Immature natural killer cell (primary cell): Measurements from ENCODE around the gene TECTB. TPM values are rescaled to one million over a fixed set of nuclear protein-coding genes. Genes with fewer than 3 reads are reported as not detected.
"Not testable (repeated sequence)": the region's sequence is repeated elsewhere in the genome, so short reads cannot be mapped to it uniquely, and the experiment has no call there.

ENCODE experiments used
- DNase-seq, 3 donors: peaks; one replicate each; pipeline ENCODE4 v3.0.0; 2022; ENCODE audit warnings: mixed read lengths in 1 of 3
- H3K27ac Mint-ChIP-seq, 6 donors: one replicate each; pipeline ENCODE4 v1.8.0; 2020; ENCODE audit warnings: mixed read lengths in 6 of 6, mild to moderate bottlenecking in 5 of 6, inconsistent platforms in 4 of 6, moderate library complexity in 3 of 6
- H3K27me3 Mint-ChIP-seq, 3 donors: one replicate each; pipeline ENCODE4 v1.8.0; 2020 to 2021; ENCODE audit warnings: low read depth in 3 of 3, mild to moderate bottlenecking in 3 of 3, mixed read lengths in 3 of 3, moderate library complexity in 3 of 3, inconsistent platforms in 1 of 3
- H3K36me3 Mint-ChIP-seq, 3 donors: one replicate each; pipeline ENCODE4 v1.8.0; 2020; ENCODE audit warnings: mixed read lengths in 3 of 3, inconsistent platforms in 2 of 3, mild to moderate bottlenecking in 2 of 3
- H3K4me1 Mint-ChIP-seq, 2 donors: one replicate each; pipeline ENCODE4 v1.8.0; 2020; ENCODE audit warnings: inconsistent platforms in 2 of 2, mild to moderate bottlenecking in 2 of 2, mixed read lengths in 2 of 2, moderate library complexity in 1 of 2
- H3K4me3 Mint-ChIP-seq, 5 donors: one replicate each; pipeline ENCODE4 v1.8.0; 2020; ENCODE audit warnings: mild to moderate bottlenecking in 5 of 5, mixed read lengths in 5 of 5, inconsistent platforms in 3 of 5, moderate library complexity in 3 of 5
- H3K9me3 Mint-ChIP-seq, 6 donors: one replicate each; pipeline ENCODE4 v1.8.0; 2020; ENCODE audit warnings: mild to moderate bottlenecking in 6 of 6, mixed read lengths in 6 of 6, inconsistent platforms in 4 of 6, moderate library complexity in 3 of 6
- polyA plus RNA-seq, 3 donors: library from polyadenylated mRNA; unstranded; fragments of 300-500 nt; fragmentation: Illumina TruSeq; gene quantifications; one replicate each; pipeline ENCODE4 v1.2.3, GENCODE V29; 2021

Gene TECTB
- polyA plus RNA-seq, 3 donors from 2014 or later, result not detected

DNA sequence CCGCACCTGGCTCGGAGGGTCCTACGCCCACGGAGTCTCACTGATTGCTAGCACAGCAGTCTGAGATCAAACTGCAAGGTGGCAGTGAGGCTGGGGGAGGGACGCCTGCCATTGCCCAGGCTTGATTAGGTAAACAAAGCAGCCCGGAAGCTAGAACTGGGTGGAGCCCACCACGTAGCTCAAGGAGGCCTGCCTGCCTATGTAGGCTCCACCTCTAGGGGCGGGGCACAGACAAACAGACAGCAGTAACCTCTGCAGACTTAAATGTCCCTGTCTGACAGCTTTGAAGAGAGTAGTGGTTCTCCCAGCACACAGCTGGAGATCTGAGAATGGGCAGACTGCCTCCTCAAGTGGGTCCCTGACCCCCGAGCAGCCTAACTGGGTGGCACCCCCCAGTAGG, 32.0 kb upstream of the TECTB start:
- H3K4me1 Mint-ChIP-seq, H3K27ac Mint-ChIP-seq, H3K4me3 Mint-ChIP-seq, DNase-seq, H3K36me3 Mint-ChIP-seq, H3K27me3 Mint-ChIP-seq: not testable (repeated sequence)
- peaks cover 0 to 22% (median 6%) of the 10 kb centered on the region in 6 donors for H3K9me3 Mint-ChIP-seq

DNA sequence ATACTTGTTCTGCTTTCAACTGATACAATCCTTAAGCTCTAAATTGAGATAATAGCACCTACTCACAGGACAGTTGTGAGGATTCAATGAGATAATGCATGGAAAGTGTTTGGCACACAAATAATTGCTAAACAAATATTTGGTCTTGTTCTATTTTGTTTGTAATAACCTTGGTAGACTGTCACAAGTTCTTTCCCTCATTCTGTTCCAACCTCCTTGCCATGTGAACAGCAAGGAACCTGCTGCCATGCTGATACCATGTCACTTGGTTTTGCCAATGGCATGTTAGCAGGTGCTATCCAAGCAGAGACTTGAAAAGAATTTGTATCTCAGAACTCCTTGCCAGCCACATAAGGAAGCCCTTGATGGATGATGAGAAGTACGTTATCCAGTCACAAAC, 24.8 kb upstream of the TECTB start:
- H3K27ac Mint-ChIP-seq, result no peak overlapping the region
- H3K4me1 Mint-ChIP-seq, result no peaks in the 10 kb centered on the region
- no peaks in the 10 kb centered on the region for H3K9me3 Mint-ChIP-seq
- peaks cover 3 to 8% (median 4%) of the 10 kb centered on the region in 3 donors for H3K27me3 Mint-ChIP-seq
- no peak overlapping the region for H3K4me3 Mint-ChIP-seq
- H3K36me3 Mint-ChIP-seq, result no peaks in the 10 kb centered on the region
- DNase-seq, result no peak

DNA sequence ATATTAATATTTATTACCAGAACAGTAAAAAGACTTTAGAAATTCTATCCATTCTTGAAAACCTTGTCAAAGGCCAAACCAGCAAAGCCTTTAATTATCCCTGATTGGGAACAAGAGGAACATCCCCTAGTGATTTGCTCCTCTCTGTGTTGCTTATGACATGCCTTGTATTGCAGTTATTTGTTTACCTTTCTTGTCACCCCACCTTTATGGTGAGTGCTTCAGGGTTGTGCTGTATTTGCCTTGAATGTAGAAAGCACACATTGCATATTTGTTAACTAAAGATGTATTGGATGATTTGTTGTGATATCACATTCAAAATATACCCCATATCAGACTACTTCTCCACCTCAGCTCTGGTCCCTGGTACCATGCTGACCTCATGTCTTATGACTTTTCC, 23.5 kb upstream of the TECTB start:
- H3K27ac Mint-ChIP-seq, result no peak overlapping the region
- peaks cover 3 to 8% (median 4%) of the 10 kb centered on the region in 3 donors for H3K27me3 Mint-ChIP-seq
- H3K36me3 Mint-ChIP-seq, result no peaks in the 10 kb centered on the region
- no peak for DNase-seq
- no peaks in the 10 kb centered on the region for H3K9me3 Mint-ChIP-seq
- no peak overlapping the region for H3K4me3 Mint-ChIP-seq
- H3K4me1 Mint-ChIP-seq, result no peaks in the 10 kb centered on the region

DNA sequence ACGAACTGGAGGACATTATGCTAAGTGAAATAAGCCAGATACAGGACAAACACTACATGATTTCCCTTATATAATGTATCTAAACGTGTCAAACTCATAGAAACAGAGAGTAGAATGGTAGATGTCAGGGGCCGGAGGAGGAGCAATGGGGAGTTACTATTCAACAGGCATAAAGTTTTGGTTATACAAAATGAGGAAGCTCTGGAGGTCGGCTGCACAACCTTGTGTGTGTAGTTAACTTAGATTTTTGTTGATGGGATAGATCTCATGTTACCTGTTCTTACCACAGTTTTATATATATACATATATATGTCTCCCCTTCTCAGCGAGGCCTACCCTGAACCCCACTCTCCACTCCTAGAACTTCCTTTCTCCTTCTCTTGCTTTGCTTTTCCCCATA, 22.4 kb upstream of the TECTB start:
- H3K4me3 Mint-ChIP-seq, result no peak overlapping the region
- H3K4me1 Mint-ChIP-seq, result no peaks in the 10 kb centered on the region
- DNase-seq, result no peak
- no peaks in the 10 kb centered on the region for H3K9me3 Mint-ChIP-seq
- no peaks in the 10 kb centered on the region for H3K36me3 Mint-ChIP-seq
- H3K27me3 Mint-ChIP-seq, result peaks cover 3 to 7% (median 4%) of the 10 kb centered on the region in 3 donors
- H3K27ac Mint-ChIP-seq, result no peak overlapping the region

DNA sequence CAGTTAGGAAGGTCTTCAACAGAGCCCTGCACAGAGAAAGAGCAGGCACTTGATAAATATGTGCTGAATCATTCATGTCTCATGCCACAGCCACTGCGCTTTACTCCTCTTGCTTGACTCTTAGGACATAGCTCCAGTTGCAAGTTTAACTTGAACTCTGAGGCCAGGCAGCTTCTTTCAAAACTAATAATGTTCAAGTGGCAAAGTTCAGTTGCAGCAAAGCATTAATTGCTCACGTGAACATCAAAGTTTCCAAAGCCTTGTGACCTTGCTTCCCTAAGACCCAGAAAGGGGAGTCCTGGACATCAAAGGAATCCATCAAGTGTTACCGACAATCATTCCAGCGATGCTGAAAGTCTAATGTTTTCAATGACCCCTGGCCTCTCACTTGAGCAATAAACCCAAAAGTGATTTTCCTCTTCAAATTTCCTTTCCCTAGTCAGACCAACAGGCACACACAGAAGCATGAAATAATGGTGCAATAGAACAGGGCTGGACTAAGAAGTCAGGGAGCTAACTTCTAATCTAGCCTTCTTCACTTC, 21.8 kb upstream of the TECTB start:
- Mint-ChIP-seq H3K9me3 (peaks cover 0 to 2% (median 0%) of the 10 kb centered on the region in 6 donors), H3K4me1 (no peaks in the 10 kb centered on the region), H3K27ac (no peak overlapping the region), H3K36me3 (no peaks in the 10 kb centered on the region), H3K27me3 (peaks cover 4 to 7% (median 5%) of the 10 kb centered on the region in 3 donors), H3K4me3 (no peak overlapping the region)
- no peak for DNase-seq

DNA sequence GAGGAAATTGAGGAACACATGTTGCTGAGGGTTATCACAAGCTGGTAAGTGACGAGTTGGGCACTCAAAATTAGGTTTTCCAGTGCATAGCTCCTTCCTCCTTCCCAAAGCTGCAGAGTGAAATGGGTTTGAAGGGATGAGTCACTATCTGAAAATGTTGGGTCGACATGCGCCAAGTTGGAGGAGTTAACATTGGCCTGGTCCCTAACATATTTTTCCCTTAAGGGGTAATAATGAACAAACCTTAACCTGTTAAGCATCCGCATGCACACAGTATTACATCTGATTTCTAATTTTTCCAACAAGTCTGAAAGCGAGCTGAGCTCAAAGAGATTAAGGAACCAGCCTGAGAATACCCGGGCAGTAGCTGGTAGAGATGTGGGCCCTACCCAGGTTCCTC, 20.7 kb upstream of the TECTB start:
- no peak overlapping the region for H3K27ac Mint-ChIP-seq
- H3K9me3 Mint-ChIP-seq, result peaks cover 0 to 2% (median 0%) of the 10 kb centered on the region in 6 donors
- peaks cover 2 to 6% (median 3%) of the 10 kb centered on the region in 3 donors for H3K27me3 Mint-ChIP-seq

DNA sequence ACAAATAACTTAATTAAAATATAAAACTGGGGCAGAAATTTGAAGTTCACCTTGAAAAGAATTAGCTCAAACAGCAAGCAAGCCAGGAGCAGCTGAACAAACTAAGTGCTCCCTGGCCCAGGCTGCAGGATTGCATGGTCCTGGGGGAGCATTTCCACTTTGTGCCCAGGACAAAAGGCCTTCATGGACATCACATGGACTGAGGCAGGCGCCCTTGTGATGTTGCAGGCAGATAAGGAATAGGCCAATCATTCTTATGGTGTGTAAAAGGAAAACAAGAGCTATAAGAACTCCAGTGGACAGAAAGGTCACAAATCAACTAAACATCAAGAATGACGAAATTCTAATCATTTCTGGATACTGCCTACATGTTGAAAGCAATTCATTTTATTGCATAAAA, 17.5 kb upstream of the TECTB start:
- H3K27me3 Mint-ChIP-seq, result peaks cover 2% of the 10 kb centered on the region in 3 donors

More for the DNA sequence above, 20.7 kb upstream of the TECTB start:
- H3K36me3 Mint-ChIP-seq, result no peaks in the 10 kb centered on the region
- no peak overlapping the region for H3K4me3 Mint-ChIP-seq
- H3K4me1 Mint-ChIP-seq, result no peaks in the 10 kb centered on the region
- DNase-seq, result no peak

DNA sequence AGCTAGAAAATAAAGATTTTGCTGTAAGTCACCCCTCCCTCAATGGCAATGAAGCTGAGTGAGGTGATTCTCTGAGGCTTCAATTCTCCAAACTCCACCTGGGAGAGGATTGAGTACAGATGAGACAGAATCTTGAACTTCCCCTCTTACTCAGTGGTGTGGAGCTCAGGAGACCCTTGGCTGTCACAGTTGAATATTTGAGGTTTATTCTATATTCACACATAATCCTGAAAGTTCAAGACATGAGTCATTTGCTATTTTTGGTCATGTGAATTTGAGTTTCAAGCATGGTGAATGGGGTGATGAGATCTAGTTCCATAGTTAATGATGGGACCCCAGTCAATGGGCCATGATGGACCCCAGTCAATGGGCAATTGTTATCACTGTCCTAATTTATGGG, 13.9 kb upstream of the TECTB start:
- Mint-ChIP-seq H3K27me3 (peaks cover 0 to 2% (median 2%) of the 10 kb centered on the region in 3 donors), H3K4me3 (no peak overlapping the region), H3K27ac (no peak overlapping the region), H3K4me1 (no peaks in the 10 kb centered on the region), H3K9me3 (peaks cover 0 to 2% (median 0%) of the 10 kb centered on the region in 6 donors), H3K36me3 (no peaks in the 10 kb centered on the region)
- DNase-seq, result no peak

More for the DNA sequence above, 17.5 kb upstream of the TECTB start:
- Mint-ChIP-seq H3K9me3 (peaks cover 0 to 2% (median 0%) of the 10 kb centered on the region in 6 donors), H3K27ac (no peak overlapping the region), H3K4me3 (no peak overlapping the region), H3K4me1 (no peaks in the 10 kb centered on the region), H3K36me3 (no peaks in the 10 kb centered on the region)
- no peak for DNase-seq

DNA sequence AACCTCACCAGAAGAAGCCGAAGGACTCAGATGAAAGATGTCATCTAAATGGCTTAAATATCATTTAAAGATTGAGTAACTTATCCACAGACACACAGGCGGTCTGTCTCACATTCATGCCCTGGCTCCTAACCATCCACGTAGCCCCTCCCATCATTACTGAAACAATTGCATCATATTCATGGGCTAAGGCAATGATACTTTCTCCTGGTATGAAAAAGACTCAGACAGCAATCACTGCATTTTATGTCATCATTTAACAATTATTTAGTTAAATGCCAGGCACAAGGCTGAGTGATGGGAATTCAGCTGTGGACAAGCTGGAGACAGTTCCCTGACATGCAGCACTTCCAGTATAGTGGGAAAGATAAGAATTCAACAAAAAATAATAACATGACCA, 11.2 kb upstream of the TECTB start:
- Mint-ChIP-seq H3K9me3 (no peaks in the 10 kb centered on the region), H3K27me3 (peaks cover 0 to 2% (median 1%) of the 10 kb centered on the region in 3 donors), H3K4me3 (no peak overlapping the region), H3K36me3 (no peaks in the 10 kb centered on the region), H3K27ac (no peak overlapping the region), H3K4me1 (no peaks in the 10 kb centered on the region)
- no peak for DNase-seq

DNA sequence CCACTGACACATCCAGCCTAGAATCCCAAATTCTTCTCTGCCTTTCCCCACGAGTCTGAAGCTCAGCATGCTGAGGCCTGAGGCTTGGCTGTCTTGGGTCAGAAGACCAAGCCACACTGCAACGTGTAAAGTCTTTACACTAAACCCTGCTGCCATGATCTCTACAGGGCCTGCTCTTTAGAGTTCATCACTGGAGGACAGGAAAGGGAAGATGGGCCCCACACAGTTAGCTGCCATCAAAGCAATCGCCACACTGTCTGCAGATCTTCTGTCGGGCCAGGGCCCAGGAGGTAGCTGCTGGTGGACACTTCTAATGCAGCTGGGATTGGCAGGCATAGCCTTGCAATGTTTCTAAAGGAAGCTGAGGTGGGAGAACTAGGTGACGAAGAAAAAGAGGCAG, 8.4 kb upstream of the TECTB start:
- Mint-ChIP-seq H3K9me3 (no peaks in the 10 kb centered on the region), H3K4me1 (no peaks in the 10 kb centered on the region), H3K27me3 (peaks cover 0 to 1% (median 0%) of the 10 kb centered on the region in 3 donors), H3K36me3 (no peaks in the 10 kb centered on the region), H3K27ac (no peak overlapping the region), H3K4me3 (no peak overlapping the region)
- no peak for DNase-seq

DNA sequence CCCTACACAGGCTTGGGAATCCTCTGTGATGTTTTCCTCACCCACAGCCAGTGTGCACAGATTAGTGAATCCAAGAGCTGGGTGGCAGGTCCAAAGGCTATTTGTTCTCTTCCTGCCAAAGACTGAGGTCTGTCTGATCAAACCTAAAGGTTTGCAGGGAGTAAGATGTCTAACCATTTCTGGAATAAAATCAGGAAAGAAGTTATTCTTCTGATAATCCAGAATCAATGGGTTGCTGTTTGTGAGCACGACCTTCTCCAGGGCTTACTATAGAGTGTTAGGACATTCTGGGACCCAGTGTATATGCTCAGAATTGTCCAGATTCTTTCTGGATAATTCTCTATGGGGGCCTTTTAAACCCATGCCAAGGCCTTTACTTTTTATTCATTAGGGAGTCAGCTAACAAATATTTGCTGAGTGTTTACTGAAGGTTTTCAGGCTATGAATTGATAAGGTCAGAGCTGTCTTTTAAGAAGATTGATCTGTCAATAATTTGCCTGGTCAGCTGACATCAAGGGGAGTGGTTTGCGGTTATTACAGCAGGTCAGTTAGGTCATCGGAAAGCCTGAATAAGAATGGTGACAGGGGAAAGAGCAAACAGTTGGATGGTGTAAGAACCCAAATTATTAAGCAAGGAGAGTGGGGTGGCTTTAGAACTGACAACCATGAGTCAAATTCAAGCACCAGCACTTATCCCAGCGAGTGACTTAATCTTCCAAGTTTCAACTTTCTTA, 7.5 kb upstream of the TECTB start:
- Mint-ChIP-seq H3K4me1 (no peaks in the 10 kb centered on the region), H3K9me3 (no peaks in the 10 kb centered on the region), H3K27ac (no peak overlapping the region), H3K27me3 (peaks cover 0 to 1% (median 0%) of the 10 kb centered on the region in 3 donors), H3K4me3 (no peak overlapping the region), H3K36me3 (no peaks in the 10 kb centered on the region)
- no peak for DNase-seq

DNA sequence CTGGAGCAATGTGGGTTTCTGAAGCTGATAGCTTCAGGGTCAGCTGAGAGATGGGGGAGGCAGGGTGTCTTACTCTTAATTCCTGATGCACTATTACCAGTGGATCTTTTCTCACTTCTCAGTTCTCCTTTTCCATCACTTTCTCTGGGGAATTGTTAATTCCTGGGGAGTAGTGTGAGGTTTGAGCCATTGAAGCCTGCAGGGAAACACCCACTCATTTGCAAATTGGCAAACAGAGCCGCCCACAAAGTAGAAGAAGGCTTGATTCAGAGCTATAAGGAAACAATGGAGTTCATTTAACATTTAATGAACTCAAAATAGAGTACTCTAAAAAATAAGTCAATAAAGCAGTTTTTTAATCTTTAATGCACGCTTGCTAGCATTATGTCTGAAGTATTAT, 4.3 kb upstream of the TECTB start:
- H3K9me3 Mint-ChIP-seq, result no peaks in the 10 kb centered on the region
- no peak overlapping the region for H3K4me3 Mint-ChIP-seq
- peaks cover 0 to 4% (median 1%) of the 10 kb centered on the region in 3 donors for H3K27me3 Mint-ChIP-seq
- DNase-seq, result no peak
- no peaks in the 10 kb centered on the region for H3K36me3 Mint-ChIP-seq
- H3K4me1 Mint-ChIP-seq, result no peaks in the 10 kb centered on the region
- no peak overlapping the region for H3K27ac Mint-ChIP-seq

DNA sequence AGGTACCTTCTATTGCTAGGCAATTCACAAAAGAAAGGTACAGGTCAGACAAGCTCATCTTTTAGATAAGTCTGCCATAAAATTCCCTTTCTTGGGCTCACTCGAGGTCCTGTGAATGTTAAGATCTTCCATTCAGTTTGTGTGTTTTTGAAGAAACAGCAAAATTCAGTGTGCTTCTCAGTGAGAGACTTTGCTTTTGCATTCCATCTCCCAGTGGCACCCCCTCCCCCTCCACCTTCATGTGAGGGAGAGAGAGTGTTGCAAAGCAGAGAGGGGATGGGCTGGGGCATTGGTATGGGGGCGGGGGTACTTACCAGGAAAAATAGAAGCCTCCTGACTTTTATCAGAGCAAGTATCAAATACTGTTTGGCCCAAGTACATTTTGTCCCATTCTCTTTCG, 3.8 kb upstream of the TECTB start:
- Mint-ChIP-seq H3K4me3 (no peak overlapping the region), H3K27me3 (peaks cover 0 to 4% (median 1%) of the 10 kb centered on the region in 3 donors), H3K36me3 (no peaks in the 10 kb centered on the region), H3K4me1 (no peaks in the 10 kb centered on the region), H3K9me3 (no peaks in the 10 kb centered on the region), H3K27ac (no peak overlapping the region)
- no peak for DNase-seq

DNA sequence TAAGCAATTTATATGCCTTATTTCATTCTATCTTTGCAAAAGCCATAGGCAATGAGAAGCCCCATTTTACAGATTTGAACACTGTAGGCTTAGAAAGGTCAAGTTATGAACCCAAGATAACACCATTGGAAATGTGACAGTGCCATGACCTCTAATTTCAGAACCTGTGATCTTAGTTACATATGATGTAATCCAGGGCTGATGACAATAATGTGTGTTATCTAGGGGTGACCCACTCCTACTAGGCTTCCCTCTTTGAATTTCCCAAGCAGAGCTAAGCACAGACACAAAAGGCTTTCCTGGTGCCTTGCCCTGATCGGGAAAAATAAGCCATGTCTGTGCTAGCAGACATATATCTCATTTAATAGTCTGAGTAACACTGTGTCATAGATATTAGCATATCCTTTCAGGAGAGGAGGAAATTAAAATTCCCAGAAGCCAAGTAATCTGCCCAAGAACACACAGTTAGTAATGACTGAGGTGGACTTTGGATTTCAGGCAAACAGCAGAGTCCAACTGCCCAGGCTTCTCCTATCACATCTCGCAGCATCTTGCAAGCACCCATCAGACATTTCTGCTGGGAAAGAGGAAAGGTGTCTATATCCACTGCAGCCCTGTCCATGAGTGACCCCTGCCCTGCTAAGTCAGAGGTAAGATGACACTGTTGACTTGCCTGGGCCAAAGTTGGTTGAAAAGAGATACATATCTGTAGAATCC, 2.8 kb upstream of the TECTB start:
- H3K27me3 Mint-ChIP-seq, result peaks cover 0 to 4% (median 1%) of the 10 kb centered on the region in 3 donors
- no peak overlapping the region for H3K4me3 Mint-ChIP-seq
- no peak for DNase-seq
- H3K36me3 Mint-ChIP-seq, result no peaks in the 10 kb centered on the region
- no peak overlapping the region for H3K27ac Mint-ChIP-seq
- no peaks in the 10 kb centered on the region for H3K4me1 Mint-ChIP-seq
- H3K9me3 Mint-ChIP-seq, result no peaks in the 10 kb centered on the region
